ENCODE data around the gene SYS1. TPM values are rescaled to one million over a fixed set of nuclear protein-coding genes. Genes with fewer than 3 reads are reported as not detected.
A peak's percentile ranks its signal among the peaks of the same experiment; 100 is the strongest.

Gene SYS1
- total and polyA plus RNA-seq, 2 of the 8 experiments (the other 6 are each of a cell fraction or from before 2014, with no cell fraction given) = 19.6 to 50.8 TPM

- peak overlapping the region; percentile 89; the same call in 1 of the 2 replicates for H2BK5ac ChIP-seq (ENCODE audit: low read depth, low read length)
- H3K9ac ChIP-seq (replicated peaks in 1 of 4; ENCODE audit: extremely low read depth in 1 of 4, low read depth in 3 of 4, low read length in 3 of 4) = peak overlapping the region in 3 of 4 experiments; percentile 51 to 87 (median 77); a peak in 5 of 7 replicates
- peaks cover 0 to 13% of the 10 kb centered on the region in 2 experiments; a peak in 2 of 4 replicates for H3K79me2 ChIP-seq (ENCODE audit: control insufficient read depth in 1 of 2, insufficient read depth in 2 of 2, low read length in 2 of 2)
- H4K20me1 ChIP-seq (replicated peaks in 1 of 2; ENCODE audit: control insufficient read depth in 1 of 2, insufficient read depth in 2 of 2, low read length in 2 of 2) = peaks cover 0 to 8% of the 10 kb centered on the region in 2 experiments
- no peak overlapping the region for H2BK15ac ChIP-seq (ENCODE audit: low read length)
- H3K4me1 ChIP-seq (replicated peaks in 1 of 4; ENCODE audit: control insufficient read depth in 3 of 4, insufficient read depth in 4 of 4, low read length in 3 of 4) = peaks cover 0 to 7% (median 4%) of the 10 kb centered on the region in 4 experiments; a peak in 6 of 7 replicates
- H3K36me3 ChIP-seq (ENCODE audit: control insufficient read depth in 2 of 4, insufficient read depth in 4 of 4, low read length in 3 of 4) = peaks cover 3 to 12% (median 6%) of the 10 kb centered on the region in 4 experiments; a peak in 6 of 8 replicates
- no peaks in the 10 kb centered on the region for H3K9me3 ChIP-seq (ENCODE audit: insufficient read depth in 2 of 2, low read depth in 1 of 2, low read length in 1 of 2)
- no peak overlapping the region for H2AFZ ChIP-seq (ENCODE audit: low read length)
- peaks cover 7% of the 10 kb centered on the region for H3K23me2 ChIP-seq (ENCODE audit: low read depth, low read length)
- H3K4me2 ChIP-seq (ENCODE audit: insufficient read depth in 1 of 2, low read depth in 2 of 2, low read length in 2 of 2) = peak overlapping the region; percentile 63 to 78
- H2BK20ac ChIP-seq (ENCODE audit: low read length) = no peak overlapping the region
- H3K4me3 ChIP-seq (ENCODE audit: extremely low read depth in 1 of 4, insufficient read depth in 2 of 4, low read depth in 3 of 4, low read length in 4 of 4) = peak overlapping the region; percentile 54 to 98 (median 80)
- ChIA-PET CTCF (ENCODE audit: partially characterized antibody) (interaction anchor here (0.6 to 6.8 kb wide), 28 partner anchors 11 to 155 kb away, joined by 3 to 85 read pairs (median 6); partner anchors contain the start of genes PIGT, SDC4 and TP53TG5), POLR2A (ENCODE audit: partially characterized antibody) (interaction anchor here (0.6 to 13.2 kb wide), 12 partner anchors 10 to 413 kb away, joined by 3 to 113 read pairs (median 4); partner anchors contain the start of gene SDC4)
- H3K23ac ChIP-seq (ENCODE audit: insufficient read length) = no peak overlapping the region
- WGBS, 2 experiments (ENCODE audit: extremely low coverage in 1 of 2, insufficient coverage in 1 of 2, insufficient read length in 1 of 2, insufficient replicate concordance in 2 of 2, low coverage in 1 of 2, low lambda C conversion rate in 2 of 2, missing lambda C conversion rate in 1 of 2) = 36% methylated on average over 21 of the region's 23 CpGs; no CpG with 5 or more reads in 1 of the 2 experiments
- H2BK120ac ChIP-seq (replicated peaks; ENCODE audit: low read depth, low read length) = no peak overlapping the region
- FAIRE-seq = no peak
- H3K27me3 ChIP-seq (replicated peaks in 1 of 4; ENCODE audit: control insufficient read depth in 3 of 4, extremely low read depth in 1 of 4, insufficient read depth in 3 of 4, low read length in 3 of 4) = no peaks in the 10 kb centered on the region
- H4K91ac ChIP-seq (replicated peaks; ENCODE audit: insufficient read length, low read length) = no peak overlapping the region
- no peak overlapping the region for H2AK5ac ChIP-seq (ENCODE audit: low read depth, low read length)
- H3K14ac ChIP-seq (ENCODE audit: insufficient read length) = no peak overlapping the region
- H3K4ac ChIP-seq (replicated peaks; ENCODE audit: insufficient read length, low read depth, low read length) = no peak overlapping the region
- no peak overlapping the region for H4K5ac ChIP-seq (ENCODE audit: insufficient read length, low read depth, low read length)
- H3K56ac ChIP-seq (replicated peaks; ENCODE audit: insufficient read length, low read depth, low read length) = no peak overlapping the region
- no peak overlapping the region for H3K27ac ChIP-seq (ENCODE audit: low read depth, low read length)
- H3K79me1 ChIP-seq (ENCODE audit: low read depth, low read length) = peaks cover 6% of the 10 kb centered on the region; the same call in 1 of the 2 replicates
- no peak for DNase-seq (ENCODE audit: low read depth in 1 of 2, low spot score in 2 of 2)
- H3K18ac ChIP-seq (ENCODE audit: extremely low read depth, low read length) = no peak overlapping the region
- no peak overlapping the region for H4K8ac ChIP-seq (ENCODE audit: extremely low read depth, insufficient read depth, low read length)
- no peak overlapping the region; the same call in 1 of the 2 replicates for H2BK12ac ChIP-seq (ENCODE audit: low read depth, low read length)
- no peak for TF ChIP-seq GTF2F1 (IDR thresholded peaks at IDR 0.05; ENCODE audit: borderline replicate concordance, low read depth, low read length)
- no peak for TF ChIP-seq SIX5 (IDR thresholded peaks at IDR 0.05; ENCODE audit: low read depth, low read length)
- no peak for TF ChIP-seq SAP30 (IDR thresholded peaks at IDR 0.05; ENCODE audit: insufficient read depth, insufficient replicate concordance, low read length)
- TF ChIP-seq SIN3A (conservative IDR thresholded peaks at IDR 0.05 in 1 of 2, IDR thresholded peaks at IDR 0.05 in 1 of 2; ENCODE audit: low read depth in 1 of 2, low read length in 2 of 2) = no peak
- TF ChIP-seq SP2 (IDR thresholded peaks at IDR 0.05; ENCODE audit: low read length) = no peak
- no peak for TF ChIP-seq YY1 (IDR thresholded peaks at IDR 0.05; ENCODE audit: low read depth, low read length)
- TF ChIP-seq CTBP2 (IDR thresholded peaks at IDR 0.05; ENCODE audit: borderline replicate concordance, insufficient read depth, insufficient read length, low read length) = no peak
- TF ChIP-seq FOSL1 (IDR thresholded peaks at IDR 0.05; ENCODE audit: insufficient read depth, low read depth, low read length) = no peak
- TF ChIP-seq EZH2 (IDR thresholded peaks at IDR 0.05; ENCODE audit: low read depth, low read length, severe bottlenecking) = no peak
- no peak for TF ChIP-seq GABPA (IDR thresholded peaks at IDR 0.05; ENCODE audit: borderline replicate concordance, insufficient read depth, low read length)
Measured at GRCh38 chr20:45363611-45364492, 896 bp downstream of the SYS1 start.

All from H1 (cell line).